Naive B cell (primary cell): Measurements from ENCODE around the gene CXCL8. TPM values are rescaled to one million over a fixed set of nuclear protein-coding genes. Genes with fewer than 3 reads are reported as not detected.
"Not testable (repeated sequence)": the region's sequence is repeated elsewhere in the genome, so short reads cannot be mapped to it uniquely, and the experiment has no call there.

Experiments used
- ATAC-seq, 2 donors: fragments of 150-1000 bp; cut with Tn5 transposase; 2 replicates each; pipeline ENCODE4 v1.10.0; 2021; ENCODE audit warnings: low read depth in 2 of 2, mild to moderate bottlenecking in 2 of 2, moderate library complexity in 2 of 2
- DNase-seq: peaks from one replicate; pipeline ENCODE4 v3.0.0; 2022
- H3K27ac Mint-ChIP-seq, 6 donors: one replicate each; pipeline ENCODE4 v1.8.0; 2020 to 2022; ENCODE audit warnings: mild to moderate bottlenecking in 6 of 6, mixed read lengths in 6 of 6, moderate library complexity in 5 of 6, inconsistent platforms in 2 of 6
- H3K27me3 Mint-ChIP-seq, 3 donors: one replicate each; pipeline ENCODE4 v1.8.0; 2021 to 2022; ENCODE audit warnings: mixed read lengths in 3 of 3, mild to moderate bottlenecking in 1 of 3
- H3K36me3 Mint-ChIP-seq, 2 donors: one replicate each; pipeline ENCODE4 v1.8.0; 2020 to 2022; ENCODE audit warnings: mixed read lengths in 2 of 2, inconsistent platforms in 1 of 2, mild to moderate bottlenecking in 1 of 2
- H3K4me1 Mint-ChIP-seq, 3 donors: one replicate each; pipeline ENCODE4 v1.8.0; 2020 to 2022; ENCODE audit warnings: mixed read lengths in 3 of 3, inconsistent platforms in 1 of 3, mild to moderate bottlenecking in 1 of 3, moderate library complexity in 1 of 3
- H3K4me3 Mint-ChIP-seq, 8 donors: one replicate each; pipeline ENCODE4 v1.8.0; 2020 to 2022; ENCODE audit warnings: mild to moderate bottlenecking in 8 of 8, mixed read lengths in 8 of 8, moderate library complexity in 8 of 8, inconsistent platforms in 2 of 8
- H3K9me3 Mint-ChIP-seq, 7 donors: one replicate each; pipeline ENCODE4 v1.8.0; 2020 to 2022; ENCODE audit warnings: mixed read lengths in 7 of 7, mild to moderate bottlenecking in 5 of 7, inconsistent platforms in 2 of 7, moderate library complexity in 1 of 7
- polyA plus RNA-seq, 6 donors: library from polyadenylated mRNA; unstranded; fragments of 300-500 nt; fragmentation: Illumina TruSeq; gene quantifications; one replicate each; pipeline ENCODE4 v1.2.3, GENCODE V29; 2021; ENCODE audit warnings: low read depth in 6 of 6

Gene CXCL8
- polyA plus RNA-seq, 6 donors from 2014 or later: 0.21 to 4.5 (median 0.77) TPM; not detected in 2

DNA sequence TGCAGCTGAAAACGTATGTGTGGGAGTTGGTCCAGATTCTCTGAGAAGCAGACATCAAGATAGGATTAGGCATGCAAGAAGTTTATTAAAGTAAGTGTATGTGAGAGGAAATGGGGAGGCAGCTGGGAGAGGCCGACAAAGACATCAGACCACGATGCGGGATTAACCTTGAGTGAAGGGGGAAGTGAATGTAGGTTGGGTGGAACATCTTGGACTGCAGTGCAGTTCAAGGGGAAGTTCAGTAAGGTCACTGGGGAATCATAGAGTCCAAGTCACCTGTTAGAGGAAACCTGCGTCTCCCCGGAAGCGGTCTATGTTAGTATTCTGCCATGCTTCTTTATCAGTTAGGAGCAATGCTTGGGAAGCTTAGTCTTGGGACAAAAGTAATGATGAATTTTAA lies 22.0 kb downstream of the CXCL8 start:
- peaks cover 0 to 3% (median 0%) of the 10 kb centered on the region in 7 donors for H3K9me3 Mint-ChIP-seq
- no peaks in the 10 kb centered on the region for H3K36me3 Mint-ChIP-seq
- DNase-seq (no peak), ATAC-seq (peak in 1 of 2 donors; percentile 63)
- no peak overlapping the region for H3K27ac Mint-ChIP-seq
- H3K27me3 Mint-ChIP-seq: peaks cover 0 to 6% (median 5%) of the 10 kb centered on the region in 3 donors
- peaks cover 4 to 8% (median 6%) of the 10 kb centered on the region in 3 donors for H3K4me1 Mint-ChIP-seq
- no peak overlapping the region for H3K4me3 Mint-ChIP-seq

DNA sequence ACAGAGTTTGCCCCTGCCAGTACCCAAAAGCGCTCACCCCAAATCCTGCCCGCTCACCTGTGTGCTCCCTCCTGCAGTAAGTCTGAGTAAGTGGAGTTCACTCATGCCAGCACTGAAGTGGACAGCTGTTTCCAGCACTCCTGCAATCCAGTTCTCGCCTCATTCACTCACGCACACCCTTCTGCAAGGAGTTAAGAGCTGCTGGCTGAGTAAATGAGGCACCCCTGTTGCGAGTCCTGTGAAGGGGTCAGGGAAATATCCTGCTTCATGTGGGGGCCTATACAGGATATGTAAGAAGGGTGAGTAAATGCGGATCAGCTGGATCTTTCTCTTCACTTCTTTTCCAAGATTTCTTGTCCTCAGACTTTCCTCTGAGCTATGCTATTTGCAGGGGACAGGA lies 23.5 kb downstream of the CXCL8 start:
- ATAC-seq: no peak
- peaks cover 0 to 6% (median 5%) of the 10 kb centered on the region in 3 donors for H3K27me3 Mint-ChIP-seq
- H3K27ac Mint-ChIP-seq: no peak overlapping the region
- no peak for DNase-seq
- no peak overlapping the region for H3K4me3 Mint-ChIP-seq
- H3K36me3 Mint-ChIP-seq: no peaks in the 10 kb centered on the region
- peaks cover 4 to 8% (median 6%) of the 10 kb centered on the region in 3 donors for H3K4me1 Mint-ChIP-seq
- H3K9me3 Mint-ChIP-seq: peaks cover 0 to 3% (median 0%) of the 10 kb centered on the region in 7 donors

DNA sequence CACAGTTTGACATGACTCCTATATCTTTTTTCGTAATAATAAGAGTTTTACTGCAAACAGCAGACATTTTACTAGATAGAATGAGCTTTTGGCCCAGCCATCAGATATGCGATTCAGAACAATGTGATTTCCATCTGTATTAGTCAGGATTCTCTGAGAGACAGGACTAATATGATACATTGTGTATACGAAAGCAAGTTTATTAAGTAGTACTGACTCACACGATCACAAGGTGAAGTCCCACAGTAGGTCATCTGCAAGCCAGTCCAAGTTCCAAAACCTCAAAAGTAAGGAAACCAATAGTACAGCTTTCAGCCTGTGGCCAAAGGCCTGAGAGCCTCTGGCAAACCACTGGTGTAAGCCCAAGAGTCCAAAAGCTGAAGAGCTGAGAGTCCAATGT lies 24.1 kb downstream of the CXCL8 start:
- ATAC-seq (no peak), DNase-seq (no peak)
- H3K4me1 Mint-ChIP-seq: peaks cover 4 to 8% (median 6%) of the 10 kb centered on the region in 3 donors
- no peaks in the 10 kb centered on the region for H3K36me3 Mint-ChIP-seq
- H3K27ac Mint-ChIP-seq: no peak overlapping the region
- no peak overlapping the region for H3K4me3 Mint-ChIP-seq
- H3K27me3 Mint-ChIP-seq: peaks cover 0 to 3% (median 2%) of the 10 kb centered on the region in 3 donors
- peaks cover 0 to 3% (median 0%) of the 10 kb centered on the region in 7 donors for H3K9me3 Mint-ChIP-seq

DNA sequence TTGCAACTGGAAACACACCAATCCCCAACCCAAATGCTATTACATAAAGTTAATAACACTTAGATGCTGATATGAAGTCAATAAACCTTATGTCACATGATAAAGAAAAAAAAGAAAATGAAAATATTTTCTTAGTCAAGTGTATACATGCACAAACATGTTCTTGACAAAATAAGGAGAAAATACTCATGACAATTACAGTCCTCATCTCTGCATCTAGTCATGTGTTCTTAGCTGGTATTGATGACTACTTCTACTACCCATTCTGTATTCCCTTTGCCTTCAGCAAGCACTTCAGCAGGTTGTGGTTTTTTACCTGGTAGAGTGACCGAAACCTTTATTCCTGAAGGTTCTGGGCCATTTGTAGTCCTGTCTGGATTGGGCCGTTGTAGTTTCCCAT lies 24.9 kb downstream of the CXCL8 start:
- peaks cover 4 to 9% (median 6%) of the 10 kb centered on the region in 3 donors for H3K4me1 Mint-ChIP-seq
- no peak overlapping the region for H3K4me3 Mint-ChIP-seq

DNA sequence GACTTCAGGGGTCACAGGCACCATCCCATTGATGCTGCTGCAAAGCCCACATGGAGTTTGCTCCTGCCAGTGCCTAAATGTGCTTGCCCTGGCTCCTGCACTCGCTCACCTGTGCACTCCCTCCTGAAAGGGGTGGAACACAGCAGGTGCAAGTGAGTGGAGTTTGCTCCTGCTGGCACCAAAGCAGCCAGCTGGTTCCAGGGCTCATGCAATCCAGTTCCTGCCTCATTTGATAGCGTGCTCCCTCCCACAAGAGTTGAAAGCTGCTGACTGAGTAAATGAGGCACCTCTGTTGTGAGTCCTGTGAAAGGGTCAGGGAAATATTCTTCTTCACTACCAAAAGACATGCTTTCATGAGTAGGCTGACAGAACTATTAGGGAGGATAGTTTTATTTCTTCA lies 30.5 kb downstream of the CXCL8 start:
- H3K36me3 Mint-ChIP-seq: no peaks in the 10 kb centered on the region
- ATAC-seq (no peak), DNase-seq (no peak)
- H3K4me3 Mint-ChIP-seq: no peak overlapping the region
- H3K4me1 Mint-ChIP-seq: peaks cover 0 to 4% (median 3%) of the 10 kb centered on the region in 3 donors
- peaks cover 0 to 3% (median 0%) of the 10 kb centered on the region in 7 donors for H3K9me3 Mint-ChIP-seq
- H3K27me3 Mint-ChIP-seq: no peaks in the 10 kb centered on the region
- no peak overlapping the region for H3K27ac Mint-ChIP-seq

More for the DNA sequence above, 24.9 kb downstream of the CXCL8 start:
- no peak overlapping the region for H3K27ac Mint-ChIP-seq
- no peak for ATAC-seq
- no peak for DNase-seq
- peaks cover 0 to 3% (median 0%) of the 10 kb centered on the region in 7 donors for H3K9me3 Mint-ChIP-seq
- H3K27me3 Mint-ChIP-seq: no peaks in the 10 kb centered on the region
- no peaks in the 10 kb centered on the region for H3K36me3 Mint-ChIP-seq

DNA sequence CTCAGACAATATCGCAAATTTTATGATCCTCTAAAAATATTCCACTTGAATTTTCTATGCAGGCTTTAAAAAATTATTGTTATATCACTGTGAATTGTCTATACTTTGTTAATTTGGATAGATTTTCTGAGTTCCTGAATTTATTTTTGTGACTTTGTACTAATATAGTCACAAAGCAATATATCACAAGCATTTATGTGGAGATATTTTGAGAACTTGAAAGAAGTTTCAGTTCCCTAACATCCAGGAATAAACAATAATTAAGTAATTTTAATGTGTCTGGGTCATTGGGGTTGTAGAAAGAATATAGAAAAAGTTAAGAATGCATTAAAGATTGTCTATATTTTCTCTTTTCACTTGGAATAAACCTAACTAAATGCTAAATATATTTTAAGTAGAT lies 32.0 kb downstream of the CXCL8 start:
- Mint-ChIP-seq H3K27ac (no peak overlapping the region), H3K27me3 (no peaks in the 10 kb centered on the region), H3K9me3 (no peaks in the 10 kb centered on the region), H3K4me1 (peaks cover 0 to 4% (median 3%) of the 10 kb centered on the region in 3 donors), H3K4me3 (no peak overlapping the region), H3K36me3 (no peaks in the 10 kb centered on the region)
- no peak for DNase-seq
- no peak for ATAC-seq

DNA sequence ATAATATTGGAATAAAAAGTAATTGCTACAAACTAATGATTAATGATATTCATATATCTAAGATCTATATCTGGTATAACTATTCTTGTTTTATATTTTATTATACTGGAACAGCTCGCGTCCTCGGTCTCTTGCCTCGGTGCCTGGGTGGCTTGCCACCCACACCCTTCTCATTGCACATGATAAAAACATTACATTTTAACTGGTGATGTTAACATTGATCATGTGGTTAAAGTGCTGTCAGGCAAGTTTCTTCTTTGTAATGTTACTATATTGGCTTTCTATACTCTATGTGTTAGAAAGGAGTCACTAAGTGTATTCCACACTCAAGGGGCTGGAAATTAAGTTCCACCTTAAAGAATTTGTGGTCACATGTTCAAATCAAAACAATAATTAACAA lies 34.0 kb downstream of the CXCL8 start:
- H3K27me3 Mint-ChIP-seq, ATAC-seq, H3K36me3 Mint-ChIP-seq: not testable (repeated sequence)

DNA sequence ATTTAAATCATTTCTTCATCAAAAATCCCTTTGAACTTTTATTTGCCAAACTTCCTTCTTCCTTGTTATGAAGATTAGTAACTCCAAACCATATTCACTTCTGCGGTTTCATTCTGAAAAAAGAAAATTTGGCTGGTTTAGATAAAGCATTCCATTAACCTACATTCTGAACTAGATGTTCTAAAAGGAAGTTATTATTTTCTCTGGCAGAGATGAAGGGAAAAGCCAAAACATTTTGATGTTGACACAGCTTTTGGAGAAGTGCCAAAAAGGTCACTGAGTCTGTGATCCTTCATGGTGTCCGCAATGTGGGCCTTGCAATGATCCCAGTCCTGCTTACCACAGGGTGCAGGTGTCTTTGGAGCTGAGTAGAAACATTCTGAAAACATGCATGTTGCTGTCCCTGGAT lies 36.0 kb downstream of the CXCL8 start:
- Mint-ChIP-seq H3K4me1 (peaks cover 0 to 3% (median 0%) of the 10 kb centered on the region in 3 donors), H3K9me3 (no peaks in the 10 kb centered on the region), H3K27me3 (peaks cover 0 to 6% (median 0%) of the 10 kb centered on the region in 3 donors), H3K36me3 (no peaks in the 10 kb centered on the region), H3K27ac (no peak overlapping the region), H3K4me3 (no peak overlapping the region)
- ATAC-seq (no peak), DNase-seq (no peak)

More for the DNA sequence above, 34.0 kb downstream of the CXCL8 start:
- not testable (repeated sequence) for H3K4me1 Mint-ChIP-seq, H3K9me3 Mint-ChIP-seq, H3K27ac Mint-ChIP-seq, H3K4me3 Mint-ChIP-seq, DNase-seq

DNA sequence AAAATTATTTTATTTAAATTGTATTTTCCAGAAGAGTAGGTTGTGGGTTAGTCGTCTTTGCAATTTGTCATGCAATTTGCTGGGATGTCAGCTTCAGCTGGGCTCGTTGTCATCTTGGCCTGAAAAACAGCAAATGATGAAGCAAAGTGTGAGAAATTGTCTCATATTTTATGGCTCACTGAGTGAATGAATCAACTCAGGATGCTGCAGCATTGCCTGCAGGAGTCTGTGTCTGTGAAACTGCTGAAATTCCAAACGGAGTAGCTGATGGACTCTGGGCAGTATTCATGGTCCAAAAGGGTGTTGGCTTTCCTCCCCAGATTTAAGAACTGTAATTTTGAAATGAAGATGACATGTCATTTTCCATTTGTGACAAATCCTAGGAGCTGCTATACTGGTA lies 37.2 kb downstream of the CXCL8 start:
- Mint-ChIP-seq H3K27ac (no peak overlapping the region), H3K4me1 (no peaks in the 10 kb centered on the region), H3K27me3 (peaks cover 0 to 8% (median 0%) of the 10 kb centered on the region in 3 donors), H3K36me3 (no peaks in the 10 kb centered on the region), H3K4me3 (no peak overlapping the region), H3K9me3 (no peaks in the 10 kb centered on the region)
- DNase-seq (no peak), ATAC-seq (no peak)

DNA sequence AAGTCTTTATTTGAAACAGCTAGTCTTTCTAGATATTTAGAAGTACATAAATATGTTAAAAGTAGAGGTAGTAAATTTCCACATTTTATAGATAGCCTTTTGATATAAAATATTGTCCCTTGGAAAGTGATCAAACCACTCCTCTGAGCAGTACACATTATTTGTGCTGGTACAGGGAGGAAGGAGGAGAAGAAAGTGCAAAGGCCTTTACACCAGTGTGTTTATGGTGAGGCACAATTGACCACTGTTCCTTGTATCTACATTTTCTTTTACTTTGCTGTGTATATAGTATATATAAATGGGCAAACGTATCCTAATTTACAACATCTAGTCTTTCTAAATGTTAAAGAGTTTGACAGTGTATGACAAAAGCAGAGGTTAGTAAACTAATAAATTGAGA lies 39.9 kb downstream of the CXCL8 start:
- no peak overlapping the region for H3K27ac Mint-ChIP-seq
- H3K27me3 Mint-ChIP-seq: peaks cover 0 to 8% (median 0%) of the 10 kb centered on the region in 3 donors
- no peaks in the 10 kb centered on the region for H3K36me3 Mint-ChIP-seq
- H3K4me3 Mint-ChIP-seq: no peak overlapping the region
- peaks cover 0 to 5% (median 0%) of the 10 kb centered on the region in 7 donors for H3K9me3 Mint-ChIP-seq
- DNase-seq: no peak
- ATAC-seq: no peak
- no peaks in the 10 kb centered on the region for H3K4me1 Mint-ChIP-seq

DNA sequence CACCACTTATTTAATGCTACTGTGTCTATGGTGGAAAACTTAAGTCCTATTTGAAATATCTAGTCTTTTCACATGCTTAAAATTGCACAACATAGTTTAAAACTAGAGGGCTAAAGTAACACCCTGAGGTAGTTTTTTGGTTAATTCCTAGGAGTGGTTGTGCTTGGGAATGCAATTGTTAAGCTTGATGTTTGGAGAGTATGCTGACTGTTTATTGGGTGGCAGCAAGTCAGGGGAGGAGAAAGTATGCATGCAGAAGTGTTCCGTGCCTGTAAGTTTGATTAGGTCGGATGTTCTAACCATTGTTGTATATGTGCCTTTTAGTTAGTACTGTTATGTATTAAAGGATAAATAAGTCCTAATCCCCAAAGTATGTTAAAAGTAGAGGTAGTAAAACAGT lies 40.5 kb downstream of the CXCL8 start:
- Mint-ChIP-seq H3K27ac (no peak overlapping the region), H3K36me3 (no peaks in the 10 kb centered on the region), H3K27me3 (peaks cover 0 to 8% (median 0%) of the 10 kb centered on the region in 3 donors), H3K4me1 (no peaks in the 10 kb centered on the region), H3K4me3 (no peak overlapping the region), H3K9me3 (peaks cover 0 to 5% (median 0%) of the 10 kb centered on the region in 7 donors)
- ATAC-seq (no peak), DNase-seq (no peak)

DNA sequence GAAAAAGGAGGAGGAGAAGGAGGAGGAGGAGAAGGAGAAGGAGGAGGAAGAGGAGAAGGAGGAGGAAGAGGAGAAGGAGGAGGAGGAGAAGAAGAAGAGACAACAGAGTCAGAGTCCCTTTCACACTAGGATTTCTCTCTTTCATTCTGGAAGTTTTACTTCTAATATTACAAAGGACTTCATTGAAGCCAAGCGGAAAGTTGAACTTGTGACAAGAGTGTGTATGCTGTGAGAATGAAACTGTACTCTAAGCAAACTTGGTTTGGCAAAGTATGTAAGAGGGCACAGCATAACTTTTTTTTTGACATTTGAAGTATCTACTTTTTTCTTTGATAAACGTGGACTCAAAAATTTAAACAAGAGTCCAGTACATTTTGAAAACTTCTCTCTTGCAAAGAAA lies 48.0 kb downstream of the CXCL8 start:
- Mint-ChIP-seq H3K27ac (no peak overlapping the region), H3K27me3 (peaks cover 0 to 7% (median 0%) of the 10 kb centered on the region in 3 donors), H3K4me3 (no peak overlapping the region), H3K4me1 (no peaks in the 10 kb centered on the region), H3K36me3 (no peaks in the 10 kb centered on the region), H3K9me3 (peaks cover 0 to 16% (median 8%) of the 10 kb centered on the region in 7 donors)
- ATAC-seq (no peak), DNase-seq (no peak)
